ENCODE results near the gene VPS13D.

GRCh38 chr1:12504601-12505000 is 274.8 kb downstream of the VPS13D start:
- no peak for TF ChIP-seq CTCF (conservative IDR thresholded peaks at IDR 0.05; ENCODE audit: low read depth, low read length)
- TF ChIP-seq MXI1 (IDR thresholded peaks at IDR 0.05; ENCODE audit: borderline replicate concordance, low read depth, low read length): no peak
- TF ChIP-seq RAD21 (IDR thresholded peaks at IDR 0.05; ENCODE audit: low read length): no peak
- no peak for TF ChIP-seq POLR2A (IDR thresholded peaks at IDR 0.05; ENCODE audit: low read depth, low read length)
- TF ChIP-seq USF2 (IDR thresholded peaks at IDR 0.05; ENCODE audit: low read depth, low read length): no peak
- no peak for TF ChIP-seq NFE2L2 (IDR thresholded peaks at IDR 0.05; ENCODE audit: low read depth, low read length)
- TF ChIP-seq MAFK (IDR thresholded peaks at IDR 0.05; ENCODE audit: low read depth, low read length): no peak
- no peak for TF ChIP-seq RCOR1 (IDR thresholded peaks at IDR 0.05; ENCODE audit: insufficient replicate concordance, low read length)
- no peak for TF ChIP-seq MAZ (IDR thresholded peaks at IDR 0.05; ENCODE audit: borderline replicate concordance, low read depth, low read length)
- TF ChIP-seq SMC3 (IDR thresholded peaks at IDR 0.05; ENCODE audit: low read depth, low read length): no peak
- TF ChIP-seq RFX5 (IDR thresholded peaks at IDR 0.05; ENCODE audit: low read depth, low read length): no peak
- TF ChIP-seq CEBPB (IDR thresholded peaks at IDR 0.05; ENCODE audit: low read depth, low read length): no peak
- no peak for TF ChIP-seq BHLHE40 (IDR thresholded peaks at IDR 0.05; ENCODE audit: low read depth, low read length)
